SIG-M5 (cell line): Measurements from ENCODE around the gene MYH8.

Experiments used
- DNase-seq: peaks from one replicate; lab custom pipeline; 2025; lab: John Stamatoyannopoulos, UW

The MYH8 gene

DNA sequence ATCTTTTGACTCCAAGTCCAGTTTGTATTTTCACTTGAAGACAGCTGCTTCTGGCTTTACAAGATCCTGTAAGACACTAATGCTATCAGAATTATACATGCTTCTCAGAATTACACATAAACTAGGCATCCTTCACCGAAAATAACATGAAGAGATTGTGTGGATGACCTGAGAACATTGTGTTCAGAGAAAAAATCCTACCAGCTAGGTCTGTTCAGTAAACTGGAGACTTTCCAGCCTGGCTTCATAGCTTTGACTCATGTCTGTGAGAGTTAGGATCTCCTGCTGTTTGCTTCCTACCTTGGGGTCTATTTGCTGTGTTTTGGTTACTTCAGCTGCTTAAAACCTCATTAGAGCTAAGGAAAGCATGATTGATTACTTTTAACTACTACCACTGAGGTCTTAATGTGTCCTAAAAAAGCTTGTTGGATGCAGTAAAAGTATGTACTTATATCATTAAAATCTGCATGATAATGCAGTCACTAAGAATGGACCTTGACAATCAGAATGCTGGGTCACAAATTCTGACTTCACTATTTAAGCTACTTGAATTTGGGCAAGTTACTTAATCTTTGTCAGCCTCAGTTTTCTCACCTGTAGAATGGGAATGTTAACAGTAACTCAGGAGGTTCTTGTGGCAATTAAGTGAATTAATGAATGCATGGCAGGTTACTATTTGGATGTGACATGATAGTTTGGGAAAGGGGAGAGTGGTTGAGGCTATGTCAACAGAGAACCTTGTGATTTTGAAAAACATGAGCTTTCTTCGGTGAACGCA, 40.9 kb downstream of the MYH8 start:
- DNase-seq = no peak

DNA sequence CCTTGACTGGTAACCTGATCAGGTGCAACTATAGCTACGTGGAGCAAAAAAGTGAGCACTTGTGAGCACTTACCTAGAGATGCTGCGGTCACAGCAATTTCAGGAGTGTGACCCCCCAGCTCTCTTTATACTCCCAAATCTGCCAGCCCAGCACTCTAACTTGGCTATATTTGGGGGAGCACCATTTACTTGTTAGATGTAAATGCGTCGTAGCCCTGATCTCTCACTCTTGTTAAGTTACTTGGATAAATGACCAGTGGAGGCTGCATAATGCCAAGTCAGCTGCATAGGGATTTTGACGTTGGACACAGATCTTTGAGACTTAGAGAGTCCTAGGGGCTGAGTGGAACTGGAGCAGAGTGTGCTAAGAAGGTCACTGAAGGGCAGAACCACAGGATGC, 48.8 kb downstream of the MYH8 start, which contains the start of gene MYH13:
TSS of gene MYH13 (minus strand) at position 101 of the 400 bp plus-strand sequence. CDS start 8,476 bp downstream, outside the sequence.
- no peak for DNase-seq

DNA sequence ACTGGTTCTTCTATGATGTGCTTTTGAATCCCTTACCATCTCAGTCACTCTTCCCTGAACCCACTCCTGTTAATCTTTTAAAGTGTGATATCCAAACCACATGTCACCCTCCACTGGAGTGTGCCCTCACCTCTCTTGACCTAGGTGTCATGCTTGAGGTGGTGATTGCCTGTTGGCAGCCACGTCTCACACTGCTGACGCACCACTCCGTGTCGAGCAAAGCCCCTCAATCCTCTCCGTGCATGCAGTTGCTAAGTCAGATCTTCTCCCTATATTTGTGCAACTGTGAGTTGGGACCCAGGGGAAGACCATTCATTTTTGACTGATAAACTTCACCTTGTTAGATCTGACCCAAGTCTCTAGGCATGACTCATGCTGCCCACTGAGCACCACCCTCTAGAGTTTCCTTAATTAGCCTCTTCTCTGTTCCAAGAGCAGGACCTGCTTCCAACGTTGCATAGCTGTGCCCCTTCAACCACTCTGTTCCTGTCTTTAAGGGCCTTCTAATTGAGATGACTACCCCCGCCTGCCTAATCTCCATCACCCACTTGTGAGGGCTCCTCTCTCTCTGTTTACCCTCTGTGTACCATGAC, 51.6 kb downstream of the MYH8 start:
- no peak for DNase-seq

DNA sequence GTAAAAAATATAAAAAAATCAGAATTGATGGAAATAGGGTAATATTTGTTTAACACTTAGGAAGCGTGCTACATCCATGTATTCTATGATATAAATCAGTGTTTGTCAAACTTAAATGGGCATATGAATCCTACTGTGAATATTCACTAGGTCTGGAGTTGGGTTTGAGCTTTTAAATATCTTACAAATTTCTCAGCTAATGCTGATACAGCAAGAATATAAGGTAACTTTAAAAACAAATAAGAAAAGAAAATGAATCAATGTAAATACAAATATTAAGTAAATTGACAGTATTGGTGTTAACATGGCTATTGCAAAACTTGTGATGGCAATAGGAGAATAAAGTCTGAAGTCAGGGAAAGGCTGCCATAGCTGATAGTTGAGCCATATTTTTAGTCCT, 52.5 kb downstream of the MYH8 start:
- DNase-seq = no peak

DNA sequence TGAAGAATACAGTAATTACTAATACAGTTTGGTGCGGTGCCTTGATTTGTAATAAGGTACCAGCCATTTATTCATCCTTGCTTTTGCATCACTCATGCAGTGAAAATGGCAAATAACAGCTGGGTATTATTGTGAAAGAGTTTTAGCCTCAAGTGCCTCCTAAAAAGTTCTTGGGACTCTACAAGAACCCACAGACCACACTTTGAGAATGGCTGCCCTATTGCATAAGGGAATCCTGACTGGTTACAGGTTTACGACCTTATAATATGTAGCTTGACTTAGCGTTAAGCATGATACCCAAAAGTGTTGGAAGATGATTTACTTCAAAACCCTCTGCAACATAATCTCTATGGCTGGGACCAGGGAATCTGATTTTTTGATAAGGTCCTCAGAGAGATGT, 53.2 kb downstream of the MYH8 start:
- DNase-seq = no peak

DNA sequence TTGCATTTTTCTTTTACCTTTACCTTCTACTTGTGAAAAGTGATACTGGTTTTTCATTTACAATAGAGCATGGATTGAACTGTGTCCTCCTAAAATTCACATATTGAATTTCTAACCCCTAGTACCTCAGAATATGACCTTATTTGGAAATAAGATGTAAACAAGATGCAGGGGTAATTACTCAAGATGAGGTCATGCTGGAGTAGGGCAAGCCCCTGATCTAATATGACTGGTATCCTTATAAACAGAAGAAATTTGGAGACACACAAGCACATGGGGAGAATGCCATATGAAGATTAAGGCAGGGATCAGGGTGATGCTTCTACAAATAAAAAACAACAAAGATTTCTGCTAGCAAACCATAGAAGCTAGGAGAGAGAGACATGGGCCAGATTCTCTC, 61.2 kb downstream of the MYH8 start:
- no peak for DNase-seq

DNA sequence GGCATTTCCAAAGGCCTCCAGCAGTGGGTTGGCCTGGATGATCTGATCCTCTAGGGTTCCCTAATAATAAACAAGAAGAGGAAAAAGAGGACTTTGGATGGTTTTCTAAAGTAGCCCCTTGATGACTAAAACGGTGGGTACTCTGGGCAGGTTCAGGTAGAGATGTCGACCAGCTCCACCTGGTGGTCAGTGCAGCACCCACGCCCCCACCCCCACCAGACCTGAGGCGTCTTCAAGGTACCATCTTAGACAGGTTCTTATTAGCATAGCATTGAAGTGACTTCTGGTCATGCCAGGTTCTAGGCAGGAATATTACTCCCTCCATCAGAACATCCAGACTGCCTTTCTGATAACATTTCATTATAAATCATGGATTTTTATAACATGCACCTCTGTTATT, 64.0 kb downstream of the MYH8 start:
- DNase-seq = no peak

DNA sequence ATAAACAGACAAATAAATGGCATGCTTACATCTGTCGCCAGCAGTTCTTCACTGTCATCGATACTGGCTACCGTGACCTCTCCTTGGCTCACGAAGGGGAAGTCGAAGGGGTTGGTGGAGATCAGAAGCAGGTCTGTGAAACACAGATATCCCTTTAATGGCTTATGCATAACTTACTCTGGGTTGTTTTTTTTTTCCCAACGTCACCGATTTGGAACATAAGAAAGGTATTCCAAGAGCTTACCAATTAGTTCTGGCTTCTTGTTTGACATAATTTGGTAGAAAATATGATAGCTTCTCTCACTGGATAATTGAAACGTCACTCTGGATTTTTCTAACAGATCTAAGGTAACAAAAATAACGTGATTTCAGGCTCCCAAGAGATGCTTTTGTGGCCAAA, 67.1 kb downstream of the MYH8 start:
- no peak for DNase-seq

DNA sequence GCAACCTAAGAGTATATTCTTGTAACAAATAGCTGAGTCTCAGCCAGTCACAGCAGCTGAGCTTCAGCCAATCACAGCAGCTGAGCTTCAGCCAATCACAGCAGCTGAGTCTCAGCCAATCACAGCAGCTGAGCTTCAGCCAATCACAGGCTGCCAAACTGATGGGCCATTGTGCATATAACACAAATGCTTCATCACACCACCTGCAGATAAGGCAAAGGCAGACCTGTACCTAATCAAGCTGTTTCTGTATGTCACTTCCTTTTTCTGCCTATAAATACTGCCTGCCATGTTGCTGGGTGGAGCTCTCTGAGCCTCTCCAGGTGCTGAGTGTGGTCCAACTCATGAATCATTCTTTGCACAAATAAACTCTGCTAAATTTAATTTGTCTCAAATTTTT, 68.9 kb downstream of the MYH8 start:
- no peak for DNase-seq

DNA sequence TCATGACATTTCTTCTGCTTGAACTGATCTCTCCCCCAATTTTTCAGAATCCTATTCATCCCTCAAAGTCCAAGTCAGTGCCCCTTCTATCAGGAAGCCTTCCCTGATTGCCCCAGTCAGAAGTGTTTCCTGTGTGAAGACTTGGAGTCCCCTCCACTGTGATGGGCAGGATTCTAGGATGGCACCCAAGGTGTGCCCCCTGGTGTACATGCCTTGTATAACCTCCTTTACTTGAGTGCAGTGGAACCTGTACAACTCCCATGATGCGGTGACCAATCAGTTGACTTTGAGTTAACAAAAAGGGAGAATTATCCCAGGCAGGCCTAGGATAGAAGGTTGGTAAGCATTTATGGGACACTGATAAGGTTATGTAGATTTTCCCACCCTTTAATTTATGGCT, 72.3 kb downstream of the MYH8 start:
- DNase-seq = no peak

DNA sequence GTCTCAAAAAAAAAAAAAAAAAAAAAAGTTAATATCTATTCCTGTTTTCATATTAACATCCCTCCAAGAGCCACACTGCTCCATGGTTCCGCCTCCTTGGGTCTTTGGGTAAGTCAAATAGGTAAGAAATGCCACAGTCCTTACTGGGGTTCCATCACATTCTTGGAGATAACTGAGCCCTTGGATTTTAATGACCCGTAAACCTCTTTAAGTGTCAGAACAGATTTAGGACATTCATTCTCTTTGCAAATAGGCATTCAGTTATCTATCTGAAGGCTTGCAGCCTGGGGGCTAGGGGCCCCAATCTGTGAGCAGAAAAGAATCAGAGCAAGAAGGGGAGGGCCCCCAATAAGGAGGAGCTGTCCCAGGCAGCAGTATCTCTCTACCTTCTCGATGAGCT, 76.9 kb downstream of the MYH8 start:
- no peak for DNase-seq
